Keratinocyte (primary cell): ENCODE measurements around the gene PRR14L.

Source experiments
- EZH2 ChIP-seq: IDR thresholded peaks from one replicate; pipeline ENCODE4 v1.6.1; 2012; ENCODE audit warnings: inconsistent platforms, mild to moderate bottlenecking, low read length, moderate library complexity
- TF ChIP-seq, protein P1 (sequence below), 3 experiments: IDR thresholded peaks in 1 of 3; conservative IDR thresholded peaks in 1 of 3; optimal IDR thresholded peaks in 1 of 3; 2 replicates in 2 of 3; 3 replicates in 1 of 3; pipeline versions ENCODE3 to v1.5.1; 2011; ENCODE audit warnings: low read length in 3 of 3, mild to moderate bottlenecking in 3 of 3, moderate library complexity in 2 of 3, control low read depth in 1 of 3, inconsistent platforms in 1 of 3; ENCODE audit not compliant: insufficient read depth in 2 of 3; ENCODE audit errors: extremely low read depth in 1 of 3

DNA sequence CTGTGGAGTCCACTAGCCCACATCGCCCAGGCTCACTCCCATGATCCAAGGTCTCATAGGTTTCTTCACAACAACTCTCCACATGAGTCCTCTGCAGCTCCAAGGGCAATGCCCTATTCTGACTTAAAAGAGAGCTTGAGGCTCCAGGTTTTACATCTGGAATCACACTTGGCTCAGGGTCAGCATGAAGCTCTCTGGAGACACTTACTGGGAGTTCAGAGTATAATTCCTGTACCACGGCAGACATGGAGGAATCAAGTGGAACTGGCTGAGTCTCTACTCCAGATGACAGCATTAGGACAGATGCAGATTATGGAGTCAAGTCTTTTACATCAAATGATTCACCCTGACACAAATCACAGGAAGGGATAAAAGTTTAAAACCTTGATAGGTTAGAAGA, 11.4 kb downstream of the PRR14L start:
- TF ChIP-seq, protein P1, sequence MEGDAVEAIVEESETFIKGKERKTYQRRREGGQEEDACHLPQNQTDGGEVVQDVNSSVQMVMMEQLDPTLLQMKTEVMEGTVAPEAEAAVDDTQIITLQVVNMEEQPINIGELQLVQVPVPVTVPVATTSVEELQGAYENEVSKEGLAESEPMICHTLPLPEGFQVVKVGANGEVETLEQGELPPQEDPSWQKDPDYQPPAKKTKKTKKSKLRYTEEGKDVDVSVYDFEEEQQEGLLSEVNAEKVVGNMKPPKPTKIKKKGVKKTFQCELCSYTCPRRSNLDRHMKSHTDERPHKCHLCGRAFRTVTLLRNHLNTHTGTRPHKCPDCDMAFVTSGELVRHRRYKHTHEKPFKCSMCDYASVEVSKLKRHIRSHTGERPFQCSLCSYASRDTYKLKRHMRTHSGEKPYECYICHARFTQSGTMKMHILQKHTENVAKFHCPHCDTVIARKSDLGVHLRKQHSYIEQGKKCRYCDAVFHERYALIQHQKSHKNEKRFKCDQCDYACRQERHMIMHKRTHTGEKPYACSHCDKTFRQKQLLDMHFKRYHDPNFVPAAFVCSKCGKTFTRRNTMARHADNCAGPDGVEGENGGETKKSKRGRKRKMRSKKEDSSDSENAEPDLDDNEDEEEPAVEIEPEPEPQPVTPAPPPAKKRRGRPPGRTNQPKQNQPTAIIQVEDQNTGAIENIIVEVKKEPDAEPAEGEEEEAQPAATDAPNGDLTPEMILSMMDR (optimal IDR thresholded peaks at IDR 0.05 in 1 of 3, IDR thresholded peaks at IDR 0.05 in 1 of 3, conservative IDR thresholded peaks at IDR 0.05 in 1 of 3; ENCODE audit: extremely low read depth in 1 of 3, insufficient read depth in 2 of 3, low read length in 3 of 3) = no peak
- TF ChIP-seq EZH2 = no peak
